Measurements from ENCODE around the gene CYB5R2.

Gene CYB5R2

DNA sequence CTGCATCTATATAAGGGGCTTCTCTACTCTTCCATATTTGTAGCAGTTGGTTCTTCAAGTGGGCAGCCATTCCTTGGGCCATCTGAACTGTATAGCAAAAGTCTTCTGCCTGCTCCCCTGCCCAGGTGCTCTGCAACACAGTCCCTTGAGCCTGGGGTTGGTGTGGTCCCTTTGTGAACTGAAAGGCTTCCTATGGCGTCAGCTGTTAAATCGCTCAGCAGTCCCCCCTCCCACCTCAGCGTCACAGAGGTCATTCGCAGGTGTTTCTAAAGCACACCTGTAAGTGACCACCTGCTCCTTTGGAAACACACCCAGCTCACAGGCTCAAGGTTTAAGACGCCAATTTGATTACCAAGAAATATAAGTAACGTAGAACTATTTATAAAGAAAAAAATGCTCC, 37.0 kb downstream of the CYB5R2 start:
- no peak for DNase-seq

DNA sequence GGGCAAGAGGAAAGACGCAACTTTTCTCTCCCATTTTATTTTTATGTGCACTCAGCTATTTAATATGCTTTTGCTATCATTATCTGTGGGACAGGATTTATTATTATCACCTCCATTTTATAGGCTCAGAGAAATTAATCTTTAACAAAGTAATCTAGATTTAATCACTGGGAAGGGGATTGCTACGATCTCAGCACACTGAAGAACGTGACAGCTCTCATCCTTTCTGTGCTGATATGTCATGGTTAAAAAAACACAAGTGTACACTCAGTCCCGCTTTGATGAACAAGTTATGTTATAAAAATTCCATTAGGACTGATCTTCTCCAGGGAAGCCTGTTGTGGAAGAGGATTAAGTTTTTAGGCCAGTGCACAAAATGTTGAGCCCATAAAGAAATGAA, 37.6 kb downstream of the CYB5R2 start:
- DNase-seq, result no peak

GRCh38 chr11:7635137-7635536, 38.2 kb downstream of the CYB5R2 start:
- DNase-seq, result no peak

DNA sequence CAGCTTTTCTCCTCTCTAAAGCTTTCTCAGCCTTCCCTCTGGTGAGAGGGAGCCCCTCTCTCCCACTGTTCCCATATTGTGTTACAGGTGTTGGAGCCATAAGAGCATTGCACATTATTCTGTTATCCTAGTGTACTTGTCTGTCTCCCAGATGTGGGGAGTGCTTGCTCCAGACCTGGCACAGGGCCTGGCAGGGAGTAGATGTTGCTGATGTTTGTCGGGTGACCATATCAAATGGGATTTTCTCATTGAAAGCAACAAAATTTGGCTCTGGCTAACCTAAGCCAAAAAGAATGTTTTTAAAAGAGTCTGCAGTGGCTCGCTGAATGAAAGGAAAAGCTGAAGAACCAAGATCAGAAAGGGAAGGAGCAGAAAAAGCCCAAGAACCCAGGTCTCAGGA, 41.1 kb downstream of the CYB5R2 start:
- DNase-seq, result no peak

DNA sequence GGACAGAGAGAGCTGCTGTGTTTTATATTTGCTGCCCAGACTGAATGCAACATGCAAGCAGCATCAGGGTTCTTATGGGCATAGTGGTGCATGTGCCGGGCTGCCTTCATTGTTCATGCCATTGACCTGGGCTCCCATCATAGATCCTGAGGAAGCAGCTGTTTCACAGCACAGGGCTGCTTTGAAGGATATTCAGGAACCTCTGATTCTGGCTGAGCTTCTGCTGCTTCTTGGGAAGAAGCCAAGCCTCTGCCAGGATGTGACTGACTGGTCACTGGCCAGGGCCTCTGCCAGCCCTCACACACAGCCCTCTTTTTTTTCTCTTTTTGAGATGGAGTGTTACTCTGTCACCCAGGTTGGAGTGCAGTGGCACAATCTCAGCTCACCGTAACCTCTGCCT, 43.3 kb downstream of the CYB5R2 start:
- no peak for DNase-seq

DNA sequence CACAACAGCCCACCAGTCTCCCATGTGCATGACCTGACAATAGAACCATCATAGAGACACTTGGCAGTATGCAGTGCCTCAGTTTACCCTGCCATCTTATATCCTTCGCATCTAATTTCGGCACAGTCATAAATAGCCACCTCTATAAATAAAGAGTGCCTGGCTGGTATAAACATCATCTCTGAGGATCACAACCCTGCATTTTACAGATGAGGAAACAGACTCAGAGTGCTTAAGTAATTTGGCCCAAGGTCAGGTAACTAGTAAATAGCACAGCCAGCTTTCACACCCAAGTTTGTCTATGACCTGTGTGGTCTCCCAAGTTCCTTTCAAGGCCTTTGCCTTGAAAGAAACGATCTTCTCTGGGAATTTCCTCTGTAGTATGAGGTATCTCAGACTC, 44.6 kb downstream of the CYB5R2 start:
- DNase-seq, result no peak

GRCh38 chr11:7622721-7623120, 50.6 kb downstream of the CYB5R2 start:
- DNase-seq, result no peak

DNA sequence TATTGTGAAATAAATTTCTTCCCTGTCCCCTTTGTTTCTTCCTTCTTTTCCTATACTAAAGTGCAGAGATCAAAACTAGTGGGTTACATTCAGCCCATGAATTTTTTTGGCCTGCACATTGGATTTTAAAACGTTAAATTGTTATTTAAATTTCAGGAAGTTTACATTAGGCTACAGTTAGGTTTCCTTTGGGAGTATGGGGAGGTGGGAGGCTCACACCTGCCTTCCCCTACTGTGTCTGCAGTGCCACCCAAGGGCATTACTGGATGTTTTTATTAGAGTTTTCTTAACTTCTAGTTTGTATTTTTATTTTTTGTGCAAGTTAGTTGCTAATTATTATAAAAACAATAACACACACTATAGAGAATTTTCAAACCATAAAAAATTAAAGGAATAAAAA, 51.7 kb downstream of the CYB5R2 start:
- DNase-seq, result no peak

- DNase-seq, result no peak
Observed at GRCh38 chr11:7621090-7621489, 52.2 kb downstream of the CYB5R2 start.

- DNase-seq, result no peak
Observed at GRCh38 chr11:7619322-7619721, 54.0 kb downstream of the CYB5R2 start.

GRCh38 chr11:7617032-7617431, 56.3 kb downstream of the CYB5R2 start:
- DNase-seq, result no peak
